ENCODE results near the gene HPSE2.
"Not testable (repeated sequence)": the region's sequence is repeated elsewhere in the genome, so short reads cannot be mapped to it uniquely, and the experiment has no call there.

The HPSE2 gene

DNA sequence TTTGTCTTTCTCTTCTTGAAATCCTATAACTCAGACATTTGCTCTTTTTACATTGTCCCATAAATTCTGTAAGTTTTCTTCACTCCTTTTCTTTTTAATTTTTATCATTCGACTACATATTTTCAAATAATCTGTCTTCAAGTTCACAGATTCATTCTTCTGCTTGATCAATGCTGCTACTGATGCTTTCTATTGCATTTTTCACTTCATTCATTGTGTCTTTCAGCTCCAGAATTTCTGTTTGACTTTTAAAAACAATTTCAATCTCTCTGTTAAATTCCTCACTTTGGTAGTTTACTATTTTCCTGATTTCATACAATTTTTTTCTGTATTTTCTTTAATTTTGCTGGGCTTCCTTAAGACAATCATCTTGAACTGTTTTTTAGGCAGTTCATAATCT, 230.4 kb downstream of the HPSE2 start:
- DNase-seq (ENCODE audit: low read depth): no peak

DNA sequence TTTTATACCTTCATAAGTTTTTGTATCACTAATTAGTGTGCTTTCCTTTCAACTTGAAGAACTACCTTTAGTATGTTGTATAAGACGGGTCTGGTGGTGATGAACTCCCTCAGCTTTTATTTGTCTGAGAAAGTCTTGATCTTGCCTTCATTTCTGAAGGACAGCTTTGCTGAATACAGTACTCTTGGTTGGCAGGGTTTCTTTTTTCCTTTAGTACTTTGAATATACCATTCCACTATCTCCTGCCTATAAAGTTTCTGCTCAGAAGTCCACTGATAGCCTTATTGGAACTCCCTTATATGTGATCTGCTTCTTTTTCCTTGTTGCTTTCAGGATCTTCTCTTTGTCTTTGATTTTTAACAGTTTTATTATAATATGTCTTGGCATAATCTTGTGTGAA, 230.9 kb downstream of the HPSE2 start:
- no peak for DNase-seq (ENCODE audit: low read depth)

DNA sequence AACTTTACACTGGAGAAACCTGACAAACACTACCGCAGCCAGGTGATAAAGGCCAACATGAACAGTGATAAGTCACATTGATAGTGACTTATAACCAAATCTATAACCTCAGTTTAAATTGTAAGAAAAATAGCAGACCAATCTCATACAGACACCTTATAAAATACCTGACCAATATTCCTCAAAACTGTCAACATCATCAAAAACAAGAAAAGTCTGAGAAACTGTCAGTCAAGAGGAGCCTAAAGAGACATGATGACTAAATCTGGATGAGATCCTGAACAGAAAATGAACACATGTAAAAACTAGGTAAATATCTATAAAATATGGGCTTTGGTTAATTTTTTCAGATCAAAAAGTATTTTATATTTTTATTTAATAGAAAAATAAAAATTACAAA, 233.3 kb downstream of the HPSE2 start:
- no peak for DNase-seq (ENCODE audit: low read depth)

DNA sequence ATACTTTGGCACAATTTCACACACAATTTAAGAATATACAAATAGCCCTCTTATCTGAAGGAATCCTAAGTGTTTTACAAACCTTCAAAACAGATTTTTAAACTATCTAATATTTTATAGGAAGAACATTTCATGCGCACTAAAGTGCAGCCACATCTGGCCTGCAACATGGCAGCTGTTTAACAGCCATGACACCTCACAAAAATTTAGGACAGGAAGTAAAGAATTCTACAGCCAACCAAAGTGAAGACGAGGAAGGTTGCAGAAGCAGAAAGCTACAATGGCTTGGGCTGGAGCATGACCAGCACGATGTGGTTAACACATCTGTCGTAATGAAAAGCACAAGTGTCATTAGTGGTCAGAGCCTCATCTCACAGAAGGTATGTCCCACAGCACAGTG, 238.1 kb downstream of the HPSE2 start:
- DNase-seq (ENCODE audit: low read depth): no peak

DNA sequence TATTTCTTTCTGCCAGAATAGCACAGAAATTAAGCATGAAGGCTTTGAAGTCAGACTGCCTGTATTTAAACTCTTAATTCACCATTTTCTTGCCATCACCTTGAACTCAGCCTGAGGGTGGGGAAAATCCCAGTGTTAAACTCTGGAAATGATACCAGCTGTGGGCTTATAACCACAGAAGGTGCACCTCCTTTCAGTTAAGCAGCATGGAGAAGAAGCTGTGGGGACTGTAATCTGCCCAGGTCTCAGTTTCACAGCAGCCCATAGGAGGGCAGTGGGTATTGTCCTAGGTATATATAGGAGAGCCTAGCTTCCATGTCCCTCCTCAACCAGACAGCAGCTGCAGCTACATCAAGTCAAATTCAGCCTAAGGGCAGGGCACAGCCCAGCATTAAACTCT, 241.6 kb downstream of the HPSE2 start:
- DNase-seq (ENCODE audit: low read depth): no peak

DNA sequence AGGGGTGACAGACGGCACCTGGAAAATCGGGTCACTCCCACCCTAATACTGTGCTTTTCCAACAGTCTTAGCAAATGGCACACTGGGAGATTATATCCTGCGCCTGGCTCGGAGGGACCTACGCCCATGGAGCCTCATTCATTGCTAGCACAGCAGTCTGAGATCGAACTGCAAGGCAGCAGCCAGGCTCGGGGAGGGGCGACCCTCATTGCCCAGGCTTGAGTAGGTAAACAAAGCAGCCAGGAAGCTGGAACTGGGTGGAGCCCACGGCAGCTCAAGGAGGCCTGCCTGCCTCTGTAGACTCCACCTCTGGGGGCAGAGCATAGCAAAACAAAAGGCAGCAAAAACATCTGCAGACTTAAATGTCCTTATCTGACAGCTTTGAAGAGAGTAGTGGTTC, 251.9 kb downstream of the HPSE2 start:
- not testable (repeated sequence) for DNase-seq (ENCODE audit: low read depth)

DNA sequence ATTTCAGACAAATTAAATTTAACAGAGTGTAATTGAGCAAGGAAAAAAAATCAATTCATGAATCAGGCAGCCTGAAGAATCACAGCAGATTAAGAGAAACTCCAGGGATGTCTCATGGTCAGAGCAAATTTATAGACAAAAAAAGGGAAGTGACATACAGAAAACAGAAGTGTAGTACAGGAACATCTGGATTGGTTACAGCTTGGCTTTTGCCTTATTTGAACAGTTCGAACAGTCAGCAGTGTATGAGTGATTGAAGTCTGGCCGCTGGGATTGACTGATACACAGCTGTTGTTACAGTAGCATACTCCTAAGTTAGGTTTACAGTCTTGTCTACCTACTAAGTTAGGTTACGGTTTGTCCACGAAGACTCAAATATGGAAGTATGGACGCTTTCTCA, 255.3 kb downstream of the HPSE2 start:
- DNase-seq (ENCODE audit: low read depth): no peak

DNA sequence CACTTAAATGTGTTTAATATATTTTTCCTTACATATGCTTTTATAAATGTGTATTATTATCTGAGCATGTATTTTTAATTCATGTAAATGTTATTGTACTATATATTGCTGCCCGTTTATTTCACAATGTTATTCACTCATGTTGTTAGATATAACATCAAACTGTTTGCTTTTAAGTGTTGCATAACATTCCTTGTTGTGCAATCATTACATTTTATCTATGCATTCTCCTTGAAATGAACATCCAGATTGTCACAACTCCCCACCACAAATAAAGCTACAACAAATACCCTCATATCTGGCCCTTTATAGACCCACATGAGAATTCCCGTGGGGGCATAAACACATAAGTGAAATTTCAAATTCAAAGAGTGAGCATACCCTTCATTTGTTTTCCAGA, 264.2 kb downstream of the HPSE2 start:
- no peak for DNase-seq (ENCODE audit: low read depth)

DNA sequence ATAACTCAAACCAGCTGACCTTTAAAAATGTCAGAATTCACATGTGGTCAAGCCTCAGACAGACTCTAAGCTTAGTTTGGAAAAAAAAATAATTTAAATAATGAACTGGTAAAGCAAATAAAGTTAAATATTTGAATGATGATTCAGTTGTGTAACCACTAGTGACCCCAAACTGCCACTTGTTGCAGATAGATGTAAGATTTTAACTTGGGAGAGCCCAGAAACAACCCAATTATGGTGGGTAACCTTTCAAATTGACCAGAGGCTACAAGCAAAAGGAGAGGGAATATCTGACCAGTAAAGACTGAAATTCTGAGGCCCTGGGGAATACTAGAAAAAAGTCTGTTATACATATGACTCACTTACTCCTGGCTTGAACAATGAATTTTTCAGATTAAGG, 268.1 kb downstream of the HPSE2 start:
- peak; percentile 37 for DNase-seq (ENCODE audit: low read depth)

DNA sequence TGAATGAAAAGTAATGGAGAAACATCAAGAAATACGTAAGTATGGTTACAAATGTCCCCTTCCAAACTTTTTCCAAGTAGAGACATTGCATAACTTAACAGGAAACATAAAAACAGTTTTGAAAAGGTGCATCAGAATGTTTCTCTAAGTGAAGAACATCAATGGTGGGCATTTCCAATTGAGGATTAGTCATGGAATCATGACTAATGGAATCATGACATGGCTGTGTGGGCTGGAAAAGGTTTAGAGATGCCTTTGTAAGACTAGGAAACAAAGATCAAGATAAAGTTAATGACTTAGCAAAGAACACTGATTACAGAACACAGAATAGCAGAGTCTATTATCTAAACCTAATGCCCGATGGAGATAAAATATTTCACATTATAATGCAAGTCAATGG, 272.0 kb downstream of the HPSE2 start:
- DNase-seq (ENCODE audit: low read depth): peak; percentile 7

DNA sequence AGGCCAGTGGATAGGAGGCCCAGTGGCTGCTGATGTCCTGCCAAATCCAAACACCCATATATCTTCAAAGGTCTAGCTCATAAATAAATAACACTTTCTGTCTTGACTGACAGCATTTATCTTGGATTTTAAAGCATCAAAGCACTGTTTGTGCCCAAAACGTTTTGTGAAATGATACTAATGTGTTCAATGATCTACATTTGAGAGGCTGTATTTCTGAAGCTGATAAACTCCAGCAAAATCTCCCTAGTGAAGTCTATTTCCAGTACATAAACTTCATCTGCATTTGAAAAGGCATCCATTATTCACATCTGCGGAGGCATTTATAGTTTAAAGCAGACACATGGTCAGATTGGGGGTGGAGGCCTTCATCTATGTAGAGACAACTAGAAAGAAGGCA, 276.3 kb downstream of the HPSE2 start:
- no peak for DNase-seq (ENCODE audit: low read depth)

DNA sequence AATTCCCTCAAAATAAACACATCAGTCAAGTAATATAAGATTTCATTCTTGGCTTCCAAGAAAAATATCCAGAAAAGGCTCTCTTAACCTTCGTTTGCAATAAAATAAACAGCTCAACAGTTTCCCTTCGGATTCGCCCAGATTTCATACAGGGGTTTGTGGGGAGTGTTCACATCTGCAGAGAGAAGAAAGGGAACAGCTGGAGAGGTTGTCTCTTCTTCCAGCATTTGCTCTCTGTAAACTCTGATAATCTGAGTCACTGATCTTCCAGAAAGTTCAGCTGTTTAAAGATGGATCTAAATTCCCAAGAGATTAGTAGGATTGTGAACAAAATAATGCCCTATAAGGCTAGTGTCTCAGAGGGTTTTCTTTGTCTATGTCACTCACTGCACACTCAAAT, 277.9 kb downstream of the HPSE2 start:
- DNase-seq (ENCODE audit: low read depth): peak; percentile 44

DNA sequence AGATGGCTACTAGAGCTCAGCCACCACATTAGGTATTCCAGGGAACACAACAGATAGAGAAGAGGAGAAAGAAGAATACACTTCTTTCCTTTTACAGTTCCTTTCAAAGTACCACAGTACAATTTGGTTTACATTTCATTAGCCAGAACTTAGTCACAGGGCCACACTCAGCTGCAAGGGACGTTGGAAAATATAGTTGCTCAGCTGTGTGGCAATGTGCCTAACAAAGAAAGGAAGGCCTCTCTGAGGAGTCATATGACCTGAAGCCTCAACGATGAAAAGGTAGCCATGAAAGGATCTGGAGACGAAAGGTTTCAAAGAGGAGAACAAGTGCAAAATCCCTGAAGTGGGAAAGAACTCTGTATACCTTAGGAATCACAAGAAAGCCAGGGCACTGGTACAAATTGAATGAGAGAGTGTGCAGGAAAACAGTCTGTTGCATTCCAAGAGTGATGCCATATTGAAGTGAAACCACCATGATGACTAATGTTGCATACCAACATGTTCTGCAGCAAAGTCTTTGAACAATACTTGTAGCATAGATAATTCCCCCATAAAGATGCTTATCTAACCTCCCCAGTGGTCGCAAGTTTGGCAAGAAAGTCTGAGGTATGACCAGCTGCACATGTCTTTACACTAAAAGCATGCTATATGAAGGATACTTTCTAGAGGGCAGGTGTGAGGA, 278.9 kb downstream of the HPSE2 start:
- peak; percentile 74 for DNase-seq (ENCODE audit: low read depth)

DNA sequence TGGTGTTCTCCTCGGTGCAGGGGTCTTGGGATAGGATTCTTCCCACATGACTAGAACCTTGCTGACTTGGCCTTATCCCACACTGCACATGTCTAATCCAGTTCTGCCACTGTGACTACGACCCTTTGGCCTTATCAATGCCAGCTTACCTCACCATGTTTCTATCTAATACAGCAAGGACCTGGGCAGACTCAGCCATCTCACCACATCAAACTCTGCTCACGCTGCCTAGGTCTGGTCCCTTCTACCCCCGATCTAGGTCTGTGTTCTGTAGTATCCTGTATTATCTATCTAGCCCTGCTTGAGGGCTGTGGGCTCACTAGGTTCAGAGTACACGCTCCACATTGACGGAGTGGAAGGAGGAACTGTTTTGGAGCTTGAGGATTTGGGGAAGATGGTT, 282.4 kb downstream of the HPSE2 start:
- no peak for DNase-seq (ENCODE audit: low read depth)

DNA sequence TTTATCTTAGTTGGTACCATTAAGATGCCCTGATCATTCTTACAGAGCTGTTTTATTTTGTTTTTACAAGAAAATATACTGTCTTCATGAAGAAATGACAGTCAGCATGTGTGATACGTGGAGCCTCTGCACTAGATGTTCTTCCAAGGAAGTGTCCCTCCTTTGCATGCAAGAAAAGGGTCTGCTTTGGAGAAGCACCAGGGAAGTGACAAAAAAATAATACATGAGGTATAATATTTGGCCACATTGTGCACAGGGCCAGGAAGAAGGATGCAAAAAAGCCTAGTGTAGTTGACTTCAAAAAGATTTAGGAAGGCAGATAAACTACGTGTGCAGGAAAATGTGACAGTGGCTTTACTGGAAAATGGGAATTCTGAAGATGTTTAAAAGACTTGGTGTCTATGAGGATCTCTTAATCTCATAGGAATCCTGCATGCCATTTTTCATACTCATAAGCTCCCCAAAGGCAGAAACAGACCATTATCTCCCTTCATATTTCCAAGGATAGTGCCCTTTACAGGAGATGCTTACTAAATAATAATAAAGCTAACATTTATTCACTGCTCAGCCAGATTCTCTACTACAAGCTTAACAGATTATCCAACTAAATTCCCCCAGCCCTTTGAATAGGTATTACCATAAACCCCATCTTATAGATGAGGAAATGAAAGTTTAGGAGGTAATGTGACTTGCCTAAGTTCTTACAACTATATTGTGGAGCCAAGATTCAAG, 284.2 kb downstream of the HPSE2 start:
- DNase-seq (ENCODE audit: low read depth): no peak

DNA sequence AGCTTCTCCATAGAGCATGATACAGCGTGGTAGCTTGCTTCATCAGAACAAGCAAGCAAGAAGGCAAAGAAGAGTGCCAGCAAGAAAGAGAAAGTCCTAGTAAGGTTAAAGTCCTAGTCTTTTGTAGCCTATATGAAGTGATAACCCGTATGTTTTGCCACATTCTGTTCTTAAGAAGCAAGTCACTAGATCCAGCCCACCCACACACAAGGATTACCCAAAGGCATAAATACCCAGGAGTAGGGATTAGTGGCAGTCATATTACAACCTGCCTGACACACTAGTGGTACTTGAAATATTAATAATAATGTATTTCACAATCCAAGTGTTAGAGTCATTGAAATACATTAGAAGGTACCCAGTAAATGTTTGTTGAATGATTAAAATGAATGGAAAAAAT, 285.5 kb downstream of the HPSE2 start:
- DNase-seq (ENCODE audit: low read depth): no peak

DNA sequence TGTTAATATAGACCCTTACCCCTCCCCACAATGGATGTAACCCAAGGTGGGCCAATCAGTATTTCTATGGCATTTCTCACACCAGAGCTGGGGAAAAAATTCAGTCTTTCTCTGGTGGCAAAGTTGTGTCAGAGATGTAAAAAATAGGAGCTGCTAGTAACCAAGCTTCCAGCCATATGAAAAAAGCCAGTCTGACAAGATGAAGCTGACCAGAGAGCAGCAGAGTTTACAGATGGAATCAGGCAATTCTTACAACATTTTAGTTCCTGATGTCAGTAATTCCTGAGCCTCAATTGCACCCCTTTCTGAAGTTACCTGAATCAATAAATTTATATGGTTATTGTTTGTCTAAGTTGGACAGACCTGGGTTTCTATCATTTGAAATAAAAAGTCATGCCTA, 286.3 kb downstream of the HPSE2 start:
- DNase-seq (ENCODE audit: low read depth): no peak

DNA sequence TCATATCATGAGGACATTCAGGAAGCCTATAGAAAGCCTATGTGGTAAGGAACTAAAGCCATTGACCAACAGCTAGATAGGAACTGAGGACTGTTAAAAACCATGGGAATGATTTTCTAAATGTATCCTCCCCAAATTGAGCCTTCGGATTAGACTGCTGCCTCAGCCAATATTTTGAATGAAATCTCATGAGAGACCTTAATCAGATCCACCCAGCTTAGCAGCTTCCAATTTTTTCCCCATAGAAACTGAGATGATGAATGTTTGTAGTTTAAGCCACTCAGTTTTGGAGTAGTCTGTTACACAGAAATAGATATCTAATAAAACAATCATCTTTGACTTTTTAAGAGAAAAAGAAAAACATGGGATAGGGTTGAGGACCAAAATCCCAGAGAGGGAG, 292.0 kb downstream of the HPSE2 start:
- DNase-seq (ENCODE audit: low read depth): no peak

DNA sequence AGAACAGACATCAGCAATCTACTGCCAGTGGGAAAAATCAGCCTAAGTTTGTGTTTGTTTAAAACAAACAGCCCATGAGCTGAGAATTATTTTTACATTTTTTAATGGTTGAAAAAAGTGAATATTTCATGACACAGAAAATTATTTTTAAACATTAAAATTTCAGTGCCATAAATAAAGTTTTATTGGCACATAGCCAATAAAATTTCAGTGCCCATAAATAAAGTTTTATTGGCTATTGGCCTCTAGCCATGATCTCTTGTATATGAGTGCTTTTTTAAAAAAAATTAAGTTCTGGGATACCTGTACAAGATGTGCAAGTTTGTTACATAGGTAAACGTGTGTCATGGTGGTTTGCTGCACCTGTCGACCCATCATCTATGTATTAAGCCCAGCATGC, 305.9 kb downstream of the HPSE2 start:
- DNase-seq (ENCODE audit: low read depth): no peak

DNA sequence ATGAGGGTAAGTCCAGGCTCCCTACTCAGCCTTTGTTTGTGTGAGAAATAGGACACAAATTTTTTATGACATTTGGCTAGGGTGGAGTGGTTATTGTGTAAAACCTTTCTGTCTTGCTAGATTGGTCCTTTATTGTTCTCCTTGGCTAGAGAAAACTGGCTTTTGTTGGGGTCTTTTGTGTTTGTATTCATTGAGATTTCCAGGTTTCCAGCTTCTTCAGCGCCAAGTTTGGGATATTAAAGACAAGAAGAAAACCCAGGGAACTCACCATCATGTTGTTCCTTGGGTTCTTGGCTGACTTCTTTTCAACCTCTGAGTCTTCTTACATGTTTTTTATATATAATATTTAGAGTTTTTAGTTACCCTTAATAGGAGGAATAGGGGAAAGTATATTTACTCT, 310.0 kb downstream of the HPSE2 start:
- no peak for DNase-seq (ENCODE audit: low read depth)

DNA sequence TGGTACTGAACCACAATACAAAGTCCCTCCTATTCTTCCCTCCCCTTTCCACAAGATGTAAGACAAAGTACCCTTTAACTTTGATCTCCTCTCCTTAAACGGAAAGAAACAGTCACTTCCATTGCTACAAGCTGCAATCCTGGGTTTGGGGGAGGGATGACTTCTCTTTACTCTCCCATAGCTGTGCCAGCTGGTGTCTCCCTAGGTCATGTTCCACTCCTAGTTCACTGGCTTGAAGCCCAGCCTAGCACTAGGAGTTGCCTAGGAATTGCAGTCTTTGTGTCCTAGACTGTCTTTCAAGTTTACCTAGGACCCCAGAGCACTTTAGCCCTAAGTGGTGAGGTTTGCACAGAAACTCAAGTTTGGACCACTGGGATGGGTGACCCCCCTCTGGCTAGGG, 311.1 kb downstream of the HPSE2 start:
- DNase-seq (ENCODE audit: low read depth): no peak

DNA sequence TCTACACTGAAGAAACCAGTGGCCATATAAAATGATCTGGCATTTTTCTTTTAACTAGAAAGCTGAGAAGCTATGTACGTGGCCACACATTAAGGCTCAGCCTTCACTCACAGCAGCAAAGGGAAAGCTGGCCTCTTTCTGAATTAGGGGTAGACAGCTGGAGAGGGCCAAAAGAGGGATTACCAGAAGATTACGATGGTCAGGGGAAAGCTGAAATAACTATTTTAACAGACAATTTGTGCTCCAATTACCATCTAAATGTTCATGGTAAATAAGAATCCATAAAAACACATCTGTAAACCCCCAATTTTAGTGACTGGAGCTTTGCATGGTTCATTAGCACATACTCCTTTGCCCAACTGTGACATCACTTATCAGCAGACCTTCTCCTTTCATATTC, 314.3 kb downstream of the HPSE2 start:
- no peak for DNase-seq (ENCODE audit: low read depth)

DNA sequence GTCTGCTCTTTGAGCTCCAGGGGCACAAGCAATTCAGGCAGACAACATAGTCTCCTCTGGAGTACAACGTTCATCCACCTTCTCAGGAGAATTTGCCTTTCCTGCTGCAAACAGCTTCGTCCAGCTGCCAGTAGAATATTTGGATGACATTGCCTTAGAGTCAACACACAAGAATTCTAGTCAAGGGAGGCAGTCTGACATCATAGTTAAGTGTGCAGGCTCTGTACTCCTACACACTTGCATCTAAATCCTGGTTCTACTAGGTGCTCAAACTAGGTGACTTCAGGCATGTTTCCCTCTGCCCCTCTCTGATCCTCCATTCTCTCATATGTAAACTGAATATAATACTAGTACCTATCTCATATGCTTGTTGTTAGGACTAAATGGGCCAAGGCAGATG, 314.8 kb downstream of the HPSE2 start:
- DNase-seq (ENCODE audit: low read depth): no peak

DNA sequence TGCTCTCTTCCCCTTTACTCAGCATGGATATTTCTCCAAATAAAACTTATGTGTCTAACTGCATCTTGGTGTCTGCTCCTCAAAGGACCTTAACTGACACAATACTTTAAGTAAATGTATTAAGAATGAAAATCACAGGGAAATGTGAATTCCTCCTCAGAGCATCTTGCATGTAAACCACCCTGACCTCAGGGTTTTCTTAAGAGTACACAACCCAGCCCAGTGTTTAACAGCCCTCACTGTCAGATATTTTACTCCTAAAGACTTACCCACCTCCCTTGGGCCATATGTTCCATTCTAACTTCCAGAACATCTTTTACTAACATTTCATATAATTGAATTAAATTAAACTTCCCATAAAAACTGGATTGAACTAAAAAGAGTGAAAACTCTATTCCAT, 315.3 kb downstream of the HPSE2 start:
- DNase-seq (ENCODE audit: low read depth): no peak

All from EH (cell line).